A673 (cell line): Measurements from ENCODE around the gene GATA2. TPM values are rescaled to one million over a fixed set of nuclear protein-coding genes. Genes with fewer than 3 reads are reported as not detected.

Experiments
- Bru-seq: library from RNA; stranded (reverse); fragments of 400-500 nt; gene quantifications from one replicate; lab custom pipeline; 2021; lab: Mats Ljungman, UMichigan
- BruChase-seq, 2 experiments: library from RNA; stranded (reverse); fragments of 400-500 nt; gene quantifications; one replicate each; lab custom pipeline; 2021; lab: Mats Ljungman, UMichigan
- BruUV-seq: library from RNA; stranded (reverse); fragments of 400-500 nt; replicated peaks from 2 replicates; lab custom pipeline; 2021; lab: Mats Ljungman, UMichigan
- CTCF ChIA-PET: fragments of 300-600 bp; sonication (Branson Sonifier 250); formaldehyde crosslinking; loops from one replicate; lab custom pipeline; 2022; ENCODE audit warnings: antibody characterized with exemption; lab: Charles Lee
- POLR2A ChIA-PET: fragments of 300-600 bp; sonication (Branson Sonifier 250); formaldehyde crosslinking; loops from one replicate; lab custom pipeline; 2022; ENCODE audit warnings: antibody characterized with exemption; ENCODE audit not compliant: low non-redundant PET; lab: Charles Lee
- DNase-seq: peaks from one replicate; pipeline ENCODE4 v3.0.0-alpha.2; 2015; ENCODE audit warnings: low spot score
- H3K27ac ChIP-seq: fragments of 200-600 bp; sonication (generic); 2 replicates; pipeline ENCODE4 v1.5.1; 2016; ENCODE audit warnings: mixed run types, low read depth, mild to moderate bottlenecking, mixed read lengths, antibody characterized with exemption, low read length; ENCODE audit not compliant: poor library complexity, severe bottlenecking
- H3K27me3 ChIP-seq: fragments of 200-600 bp; sonication (generic); replicated peaks from 2 replicates; pipeline ENCODE4 v1.6.1; 2017; ENCODE audit warnings: mixed run types, low read depth, mild to moderate bottlenecking, mixed read lengths, antibody characterized with exemption, low read length; ENCODE audit not compliant: insufficient read depth, poor library complexity
- H3K36me3 ChIP-seq: fragments of 200-600 bp; sonication (generic); 2 replicates; pipeline ENCODE4 v1.6.1; 2016; ENCODE audit warnings: mixed run types, mild to moderate bottlenecking, mixed read lengths, antibody characterized with exemption, low read length; ENCODE audit not compliant: insufficient read depth, poor library complexity, severe bottlenecking
- H3K4me1 ChIP-seq: fragments of 200-600 bp; sonication (generic); 2 replicates; pipeline ENCODE4 v1.6.1; 2017; ENCODE audit warnings: mixed run types, mild to moderate bottlenecking, mixed read lengths, antibody characterized with exemption, low read length; ENCODE audit not compliant: insufficient read depth, poor library complexity, severe bottlenecking
- H3K4me3 ChIP-seq: fragments of 200-600 bp; sonication (generic); 2 replicates; pipeline ENCODE4 v1.5.1; 2016; ENCODE audit warnings: low read depth, mixed run types, mild to moderate bottlenecking, mixed read lengths, low read length; ENCODE audit not compliant: poor library complexity, severe bottlenecking
- H3K9me3 ChIP-seq: fragments of 200-600 bp; sonication (generic); 2 replicates; pipeline ENCODE4 v1.6.1; 2016; ENCODE audit warnings: mixed run types, low read depth, mild to moderate bottlenecking, mixed read lengths, antibody characterized with exemption, low read length; ENCODE audit not compliant: poor library complexity, severe bottlenecking
- CTCF ChIP-seq: fragments of 300-800, 200-600 bp; sonication (generic); conservative IDR thresholded peaks from 2 replicates; pipeline ENCODE4 v1.5.1; 2017; ENCODE audit warnings: low read depth, mild to moderate bottlenecking, antibody characterized with exemption, low read length, moderate library complexity, mixed read lengths
- EZH2 ChIP-seq: fragments of 200-600 bp; sonication (generic); IDR thresholded peaks from 2 replicates; pipeline ENCODE4 v1.6.1; 2017; ENCODE audit warnings: borderline replicate concordance, low read depth, mild to moderate bottlenecking, mixed read lengths, antibody characterized with exemption, low read length; ENCODE audit not compliant: poor library complexity, severe bottlenecking
- intact Hi-C: fragments of 100-400 bp; cut with micrococcal nuclease; formaldehyde crosslinking; loops from one replicate; pipeline ENCODE4 v1.10.0; 2022; ENCODE audit not compliant: unreplicated experiment
- long read RNA-seq: library from polyadenylated mRNA; stranded (forward); transcript quantifications from one replicate; pipeline ENCODE4 v2.0.0, GENCODE V29; 2022
- total RNA-seq: library from RNA; stranded (reverse); gene quantifications from 2 replicates; pipeline ENCODE4 v1.2.3, GENCODE V29; 2021

The GATA2 gene
- total RNA-seq = 14.2 and 19.4 TPM in 2 replicates
- percentile 50 among the genes with signal in this experiment for Bru-seq, nascent RNA
- BruChase-seq, experiment 1, labeled RNA remaining after a 2-hour chase = percentile 55 among the genes with signal in this experiment
- BruChase-seq, experiment 2, labeled RNA remaining after a 6-hour chase = percentile 49 among the genes with signal in this experiment
- long read RNA-seq, partial matches to known transcripts = 23 of 31 reads
- long read RNA-seq, other reads (novel, unspliced or antisense) = 5 of 31 reads

- no peaks in the 10 kb centered on the region for H3K9me3 ChIP-seq
- H3K27me3 ChIP-seq = peaks cover 13% of the 10 kb centered on the region
- CTCF ChIA-PET = interaction anchor here (0.6 kb wide), 1 partner anchor 67 kb away, joined by 3 read pairs; no protein-coding TSS in a partner anchor
- peak within 1 kb of the TSS; percentile 43 for H3K4me3 ChIP-seq
- POLR2A ChIA-PET = no interaction called here
- peak; percentile 11 for TF ChIP-seq EZH2
- TF ChIP-seq CTCF = 0 out of 2 replicates have a peak, but pooled peaks have one; percentile 7
- peak; percentile 24 for DNase-seq
- no peaks in the 10 kb centered on the region for H3K36me3 ChIP-seq
- peaks cover 19% of the 10 kb centered on the region for H3K4me1 ChIP-seq
- no peak within 1 kb of the TSS for H3K27ac ChIP-seq
- no TSS peak for BruUV-seq
- intact Hi-C loops = loop anchor here (5.0 kb wide), 1 partner anchor 66 kb away; no protein-coding TSS in a partner anchor
These were observed at the start of gene GATA2 for GRCh38 chr3:128492671-128493569. Gene GATA2, minus strand, starts transcription at chr3:128493201. Its CDS starts 6,170 bp downstream, at chr3:128487031.

- POLR2A ChIA-PET = no interaction called here
- TF ChIP-seq EZH2 (no peak), CTCF (no peak)
- Histone ChIP-seq H3K9me3 (peaks cover 5% of the 10 kb centered on the region), H3K4me3 (no peak overlapping the region), H3K36me3 (no peaks in the 10 kb centered on the region), H3K4me1 (no peaks in the 10 kb centered on the region), H3K27me3 (no peaks in the 10 kb centered on the region), H3K27ac (no peak overlapping the region)
- no TSS peak for BruUV-seq
- intact Hi-C loops = no loop called here
- no peak for DNase-seq
- CTCF ChIA-PET = no interaction called here
These were observed 48.2 kb upstream of the GATA2 start for GRCh38 chr3:128541246-128541645.

GRCh38 chr3:128539376-128539775 lies 46.4 kb upstream of the GATA2 start:
- Histone ChIP-seq H3K36me3 (no peaks in the 10 kb centered on the region), H3K4me1 (no peaks in the 10 kb centered on the region), H3K27ac (no peak overlapping the region), H3K9me3 (peaks cover 5% of the 10 kb centered on the region), H3K27me3 (no peaks in the 10 kb centered on the region), H3K4me3 (no peak overlapping the region)
- no peak for TF ChIP-seq EZH2
- no peak for TF ChIP-seq CTCF
- ChIA-PET POLR2A (no interaction called here), CTCF (no interaction called here)
- no peak for DNase-seq
- intact Hi-C loops = no loop called here
- BruUV-seq = no TSS peak
